IPS-11a (cell line): ENCODE data around the gene KMT5B.

Experiments used
- H3K4me3 ChIP-seq: one replicate; pipeline ENCODE4 v1.5.1; 2013; ENCODE audit warnings: low read depth, low read length, control low read depth

Gene KMT5B

GRCh38 chr11:68146704-68147474 is 66.2 kb downstream of the KMT5B start:
- H3K4me3 ChIP-seq: no peak overlapping the region

- no peak overlapping the region for H3K4me3 ChIP-seq
Measured at GRCh38 chr11:68146010-68146540, 67.0 kb downstream of the KMT5B start.

- H3K4me3 ChIP-seq: no peak overlapping the region
Measured at GRCh38 chr11:68145120-68145866, 67.8 kb downstream of the KMT5B start.

GRCh38 chr11:68143310-68143689 is 69.8 kb downstream of the KMT5B start:
- H3K4me3 ChIP-seq: no peak overlapping the region

- no peak overlapping the region for H3K4me3 ChIP-seq
Measured at GRCh38 chr11:68142441-68143309, 70.4 kb downstream of the KMT5B start.

GRCh38 chr11:68142028-68142412 is 71.1 kb downstream of the KMT5B start:
- H3K4me3 ChIP-seq: no peak overlapping the region

GRCh38 chr11:68141246-68142027 is 71.7 kb downstream of the KMT5B start:
- no peak overlapping the region for H3K4me3 ChIP-seq

GRCh38 chr11:68140496-68141245 is 72.4 kb downstream of the KMT5B start:
- no peak overlapping the region for H3K4me3 ChIP-seq

- H3K4me3 ChIP-seq: no peak overlapping the region
Measured at GRCh38 chr11:68138237-68138636, 74.9 kb downstream of the KMT5B start.

- H3K4me3 ChIP-seq: no peak overlapping the region
Measured at GRCh38 chr11:68137833-68138232, 75.3 kb downstream of the KMT5B start.

GRCh38 chr11:68136866-68137265 is 76.2 kb downstream of the KMT5B start:
- H3K4me3 ChIP-seq: no peak overlapping the region

- H3K4me3 ChIP-seq: no peak overlapping the region
Measured at GRCh38 chr11:68135161-68135560, 77.9 kb downstream of the KMT5B start.

GRCh38 chr11:68133761-68134160 is 79.3 kb downstream of the KMT5B start:
- H3K4me3 ChIP-seq: no peak overlapping the region

GRCh38 chr11:68130121-68130520 is 83.0 kb downstream of the KMT5B start:
- H3K4me3 ChIP-seq: no peak overlapping the region

- H3K4me3 ChIP-seq: no peak overlapping the region
Measured at GRCh38 chr11:68128682-68129327, 84.3 kb downstream of the KMT5B start.

- no peak overlapping the region for H3K4me3 ChIP-seq
Measured at GRCh38 chr11:68127714-68128681, 85.1 kb downstream of the KMT5B start.

- H3K4me3 ChIP-seq: no peak overlapping the region
Measured at GRCh38 chr11:68125164-68125563, 87.9 kb downstream of the KMT5B start.

GRCh38 chr11:68122936-68123539 is 90.1 kb downstream of the KMT5B start:
- no peak overlapping the region for H3K4me3 ChIP-seq
